NCI-H2171 (cell line): ENCODE data around the gene MOBP.

Experiments
- DNase-seq: peaks from one replicate; lab custom pipeline; 2025; lab: John Stamatoyannopoulos, UW

MOBP gene

DNA sequence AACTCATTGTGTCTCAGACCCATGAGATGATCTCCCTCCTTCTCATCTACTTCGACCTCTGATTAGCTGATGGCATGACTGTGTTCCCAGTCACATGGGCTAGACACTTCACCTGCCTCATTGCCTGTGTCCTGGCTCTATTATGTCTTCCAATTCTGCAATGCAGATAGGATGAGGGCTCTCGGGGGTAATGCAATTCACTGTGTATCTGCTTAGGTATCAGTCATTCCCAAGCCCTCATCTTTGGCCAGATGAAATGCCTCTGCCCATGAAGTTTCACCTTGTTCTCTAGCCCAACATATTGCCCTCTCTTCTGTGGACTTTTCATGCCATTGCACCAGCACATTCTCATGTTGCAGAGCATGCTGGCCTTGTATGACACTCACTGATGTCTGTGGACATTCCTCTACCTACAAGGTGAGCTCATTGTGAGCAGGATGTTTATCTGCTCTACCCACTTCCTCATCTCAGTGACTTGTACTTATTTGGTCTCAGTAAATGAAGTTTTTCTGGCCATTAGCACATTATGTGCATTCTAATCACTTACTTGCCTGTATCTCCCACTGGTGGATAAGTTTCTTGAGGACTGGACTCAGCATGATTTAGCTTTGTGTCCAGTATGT is 32.3 kb downstream of the MOBP start:
- DNase-seq = no peak

DNA sequence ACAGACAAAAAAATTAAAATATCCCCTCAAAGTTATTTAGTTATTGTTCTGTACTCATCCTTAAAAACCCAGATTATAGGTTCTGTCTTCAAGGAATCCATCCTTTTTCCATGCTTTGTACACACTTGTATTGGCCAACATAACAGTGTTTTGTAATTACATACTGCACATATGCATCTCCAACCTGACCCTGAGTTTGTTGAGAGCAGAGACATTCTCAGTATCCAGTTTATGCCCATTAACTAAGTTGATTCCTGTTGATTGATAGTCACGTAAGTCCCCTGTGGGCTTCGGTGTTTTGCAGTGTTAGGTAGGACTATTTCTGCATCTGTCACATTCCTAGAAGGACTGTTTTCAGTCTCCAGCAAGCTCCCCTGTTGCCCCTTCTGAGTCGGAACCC is 33.6 kb downstream of the MOBP start:
- DNase-seq = no peak

DNA sequence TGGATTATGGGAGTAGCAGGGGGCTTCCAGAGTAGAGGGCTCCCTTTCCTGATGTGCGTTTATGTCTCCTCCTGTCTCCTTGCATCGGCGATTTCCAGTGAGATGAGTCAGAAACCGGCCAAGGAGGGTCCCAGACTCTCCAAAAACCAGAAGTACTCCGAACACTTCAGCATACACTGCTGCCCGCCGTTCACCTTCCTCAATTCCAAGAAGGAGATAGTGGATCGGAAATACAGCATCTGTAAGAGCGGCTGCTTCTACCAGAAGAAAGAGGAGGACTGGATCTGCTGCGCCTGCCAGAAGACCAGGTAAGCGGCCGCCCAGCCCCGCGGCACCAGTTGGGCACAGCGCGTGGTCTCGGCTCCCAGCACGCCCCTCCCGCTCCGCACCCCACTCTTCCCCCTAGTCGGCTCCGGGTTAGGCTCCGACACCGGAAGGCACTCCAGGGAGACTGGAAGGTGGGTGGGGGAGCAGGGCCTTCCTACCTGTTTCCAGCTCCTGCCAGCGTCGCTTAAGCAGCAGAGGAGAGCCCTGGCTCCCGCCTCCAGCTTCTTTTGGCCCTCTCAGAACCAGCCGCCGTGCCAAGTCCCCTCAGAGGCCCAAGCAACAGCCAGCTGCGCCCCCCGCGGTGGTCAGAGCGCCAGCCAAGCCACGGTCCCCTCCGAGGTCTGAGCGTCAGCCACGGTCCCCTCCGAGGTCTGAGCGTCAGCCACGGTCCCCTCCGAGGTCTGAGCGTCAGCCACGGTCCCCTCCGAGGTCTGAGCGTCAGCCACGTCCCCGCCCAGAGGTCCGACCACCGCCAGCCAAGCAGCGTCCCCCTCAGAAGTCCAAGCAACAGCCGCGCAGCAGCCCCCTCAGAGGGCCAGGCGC is 34.7 kb downstream of the MOBP start:
- DNase-seq = no peak

DNA sequence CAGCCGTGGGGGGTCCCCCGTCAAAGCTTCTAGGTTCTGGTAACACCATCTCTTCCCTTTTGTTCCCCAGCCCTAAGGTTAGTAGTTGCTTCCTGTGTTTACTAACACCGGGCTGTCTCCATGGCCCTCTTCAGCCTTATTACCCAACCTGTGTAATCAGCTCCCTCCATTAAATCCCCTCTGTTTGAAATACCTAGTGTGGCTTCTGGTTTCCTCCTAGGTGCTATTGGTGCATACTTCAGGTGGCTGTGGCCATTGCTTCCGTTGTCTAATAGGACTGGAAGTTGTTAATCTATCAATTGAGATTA is 35.3 kb downstream of the MOBP start:
- DNase-seq = no peak

DNA sequence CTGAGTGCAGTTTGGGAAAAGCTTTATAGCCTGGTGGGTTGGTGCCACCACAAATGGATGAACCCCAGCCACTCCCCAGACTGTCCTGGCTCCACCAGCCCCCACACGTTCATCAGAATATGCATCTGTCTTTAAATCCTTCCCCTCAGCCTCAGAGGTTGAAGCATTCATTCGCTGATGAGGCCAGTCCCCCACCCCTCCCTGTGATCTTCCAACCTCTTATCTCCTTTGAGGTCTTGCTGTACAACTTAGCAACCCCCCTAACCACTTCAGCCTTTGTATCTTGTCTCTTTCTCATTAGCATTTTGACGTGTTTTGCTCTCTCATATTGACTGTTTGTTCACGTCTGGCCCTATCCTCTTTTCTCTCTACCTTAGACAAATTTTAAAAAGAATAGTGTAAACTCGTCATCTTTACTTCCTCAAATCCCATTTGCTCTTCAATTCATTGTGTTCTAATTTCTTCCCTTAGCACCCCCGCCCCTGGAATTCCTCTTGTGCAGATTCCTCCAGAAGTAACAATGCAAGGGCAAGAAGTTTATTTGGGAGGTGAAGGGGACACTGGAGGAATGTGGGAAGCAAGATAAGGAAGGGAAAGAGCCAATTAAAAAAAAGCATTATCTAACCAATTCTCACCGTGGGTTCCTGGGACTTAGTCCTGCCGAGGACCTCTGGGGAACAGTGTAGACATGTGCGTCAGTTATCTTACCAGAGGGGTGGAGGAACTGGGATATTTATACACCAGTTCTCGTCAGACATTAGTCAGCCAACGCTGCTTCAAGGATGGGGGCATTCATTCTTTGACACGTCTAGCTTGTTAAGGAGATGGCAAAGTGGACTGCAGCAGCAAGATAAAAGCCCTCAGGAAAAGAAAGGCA is 38.6 kb downstream of the MOBP start:
- DNase-seq = no peak

DNA sequence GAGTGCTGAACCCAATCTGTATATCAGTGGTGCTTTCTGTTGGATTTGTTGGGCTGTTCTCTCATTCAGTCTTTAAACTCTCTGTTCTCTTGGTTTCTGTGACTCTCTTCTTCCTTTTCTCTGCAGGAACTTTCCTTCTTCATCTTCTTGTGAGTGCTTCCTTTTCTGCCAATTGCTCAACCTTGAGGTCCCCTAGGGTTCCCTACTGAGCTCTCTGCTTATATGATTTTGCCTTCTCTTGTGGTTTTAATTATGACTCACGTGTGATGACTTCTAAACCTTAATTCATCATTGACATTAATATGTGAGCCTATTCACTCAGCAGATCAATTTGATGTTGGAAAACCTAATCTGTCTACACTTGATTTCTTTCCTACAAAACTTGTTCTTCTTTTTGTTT is 39.4 kb downstream of the MOBP start:
- DNase-seq = no peak

DNA sequence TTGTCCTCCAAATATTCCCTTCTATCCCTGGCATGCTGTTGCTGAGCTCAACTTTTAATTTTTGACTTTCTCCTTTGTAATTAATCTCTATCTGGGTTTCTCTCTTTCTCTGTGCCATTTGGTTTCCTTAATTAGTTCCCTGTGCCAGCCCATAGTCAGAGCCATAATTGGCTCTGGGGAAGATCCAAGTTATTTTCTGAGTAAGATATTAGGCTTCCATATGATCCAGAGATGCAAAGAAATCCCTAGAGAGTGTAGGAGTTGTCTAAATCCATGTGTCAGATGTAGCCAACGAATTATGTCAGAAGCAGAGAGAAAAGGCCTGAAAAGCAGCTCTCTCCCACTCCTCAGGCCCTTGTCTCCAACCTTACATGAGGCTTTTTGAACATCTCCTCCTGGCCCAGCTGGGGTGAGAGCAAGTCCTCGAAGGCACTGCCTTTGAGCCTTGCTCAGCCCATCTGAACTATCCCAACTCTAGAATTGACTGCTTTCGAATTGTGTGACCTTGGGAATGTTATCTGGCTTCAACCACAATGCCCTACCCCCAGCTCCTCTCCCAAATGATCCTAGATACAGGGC is 46.4 kb downstream of the MOBP start:
- DNase-seq = no peak

DNA sequence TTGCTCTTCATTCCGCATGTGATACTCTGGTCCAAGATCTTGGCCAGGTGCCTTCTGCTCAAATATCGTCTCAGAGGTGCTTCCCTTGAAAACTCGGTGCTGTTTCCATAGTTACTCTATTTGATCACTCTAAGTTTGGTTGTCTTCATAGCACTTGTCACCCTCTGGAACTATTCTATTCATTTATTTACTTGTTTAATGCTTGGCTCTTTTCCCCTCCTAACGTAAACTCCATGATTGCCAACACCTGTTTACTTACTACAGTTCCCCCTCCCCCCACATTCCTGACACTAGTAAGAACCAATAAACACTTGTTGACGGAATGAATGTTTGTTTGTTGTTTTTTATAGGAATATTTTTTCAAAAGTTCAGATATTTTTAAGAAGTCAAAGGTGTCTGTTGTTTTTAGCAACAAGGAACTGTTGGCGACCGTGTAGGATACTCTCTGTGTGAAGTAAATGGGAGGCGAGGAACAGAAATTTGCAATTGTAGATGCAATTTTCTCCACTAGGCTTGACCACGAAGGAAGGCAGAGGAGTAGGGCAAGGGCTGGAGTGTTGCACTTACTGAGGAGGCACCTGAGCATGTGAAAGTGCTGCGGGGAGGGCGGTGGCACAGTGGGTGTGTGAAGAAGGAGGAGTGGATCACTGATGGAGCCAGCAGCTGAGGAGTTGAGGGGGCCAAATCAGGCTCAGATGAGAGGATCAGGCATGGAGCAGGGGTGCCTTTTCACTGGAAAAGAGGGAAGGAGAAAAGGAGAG is 48.4 kb downstream of the MOBP start:
- no peak for DNase-seq

DNA sequence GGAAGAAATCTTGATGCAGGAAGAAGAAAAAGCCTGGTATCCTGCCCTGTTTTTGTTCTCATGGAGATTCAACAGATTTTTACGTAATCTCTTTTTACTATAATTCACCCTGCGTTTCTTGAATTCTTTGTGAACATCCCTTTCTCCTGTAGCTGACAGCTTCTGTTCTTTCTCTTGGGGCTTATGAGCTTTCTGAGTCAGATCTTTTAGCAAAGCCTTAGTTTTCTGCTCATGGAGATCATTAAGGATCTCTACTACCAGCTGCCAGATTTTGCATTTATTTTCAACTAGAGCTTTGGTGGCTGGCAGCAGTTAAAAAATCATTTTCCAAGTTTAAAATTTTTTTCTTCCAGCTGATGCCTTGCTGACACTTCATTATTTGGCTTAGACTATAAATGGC is 51.6 kb downstream of the MOBP start:
- no peak for DNase-seq

DNA sequence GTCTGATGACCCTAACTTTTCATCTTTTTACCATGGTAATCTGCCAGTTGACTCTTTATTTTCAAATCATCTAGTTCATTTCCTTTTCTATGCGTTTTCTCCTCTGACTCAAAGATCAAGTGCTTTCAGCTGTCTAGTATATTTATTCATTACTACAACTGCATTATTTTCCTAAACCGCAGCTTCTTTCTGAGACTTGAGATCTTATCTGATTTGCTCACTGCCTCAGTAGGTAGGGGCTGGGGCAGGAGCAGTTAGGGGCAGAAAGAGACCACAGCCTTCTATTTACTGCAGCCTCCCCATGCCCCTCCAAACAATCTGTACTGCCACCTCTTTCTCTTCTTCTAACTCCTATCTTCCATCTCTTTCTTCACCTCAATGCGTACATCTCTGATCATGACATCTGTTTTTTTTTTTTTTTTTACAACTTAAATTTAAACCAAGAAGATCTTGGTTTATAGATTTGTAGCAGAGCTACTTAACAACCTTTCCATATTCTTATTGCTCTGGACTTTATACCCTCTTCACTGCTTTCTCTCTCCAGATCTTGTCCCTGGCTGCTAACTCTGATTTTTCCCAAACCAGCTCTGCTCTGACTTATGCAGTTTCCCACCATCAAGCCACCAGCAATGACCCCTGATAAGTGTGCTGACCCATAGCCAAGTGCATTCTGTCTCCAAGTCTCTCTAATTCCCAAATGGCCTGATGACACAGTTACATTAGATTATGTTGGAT is 52.2 kb downstream of the MOBP start:
- DNase-seq = no peak

DNA sequence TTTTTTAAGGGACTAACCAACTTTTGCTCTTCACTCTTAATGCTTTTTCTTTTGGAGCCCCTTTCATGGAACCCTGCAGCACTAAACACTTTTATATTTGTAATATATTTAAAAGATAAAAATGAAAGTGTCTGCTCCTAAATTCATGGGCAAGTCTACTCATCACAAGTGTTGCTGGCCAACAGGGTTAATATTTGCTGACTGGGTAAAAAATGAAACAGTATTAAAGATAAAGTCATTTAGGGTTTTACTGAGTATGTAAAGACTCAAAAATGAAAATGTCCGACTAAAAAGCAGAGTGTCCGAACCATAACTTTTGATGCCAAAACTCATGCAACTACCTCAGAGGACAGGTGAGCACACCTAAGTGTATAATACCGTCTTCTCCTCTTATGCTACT is 54.0 kb downstream of the MOBP start:
- no peak for DNase-seq

DNA sequence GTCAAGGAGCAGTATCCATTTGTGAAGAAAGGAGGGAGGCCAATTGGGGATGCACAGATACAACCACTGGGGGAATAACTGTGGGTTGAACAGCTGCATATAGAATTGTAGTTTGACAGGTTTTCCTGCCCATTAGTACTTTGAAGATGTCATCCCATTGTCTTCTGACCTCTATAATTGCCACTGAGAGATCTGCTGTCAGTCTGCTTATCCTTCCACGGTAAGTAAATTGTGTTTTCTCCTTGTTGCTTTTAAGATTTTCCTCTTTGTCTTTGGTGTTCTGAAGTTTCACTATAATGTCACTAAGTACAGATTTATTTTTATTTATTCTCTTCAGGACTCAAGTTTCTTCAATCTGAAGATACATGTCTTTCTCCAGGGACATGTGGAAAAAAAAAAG is 56.6 kb downstream of the MOBP start:
- DNase-seq = no peak

DNA sequence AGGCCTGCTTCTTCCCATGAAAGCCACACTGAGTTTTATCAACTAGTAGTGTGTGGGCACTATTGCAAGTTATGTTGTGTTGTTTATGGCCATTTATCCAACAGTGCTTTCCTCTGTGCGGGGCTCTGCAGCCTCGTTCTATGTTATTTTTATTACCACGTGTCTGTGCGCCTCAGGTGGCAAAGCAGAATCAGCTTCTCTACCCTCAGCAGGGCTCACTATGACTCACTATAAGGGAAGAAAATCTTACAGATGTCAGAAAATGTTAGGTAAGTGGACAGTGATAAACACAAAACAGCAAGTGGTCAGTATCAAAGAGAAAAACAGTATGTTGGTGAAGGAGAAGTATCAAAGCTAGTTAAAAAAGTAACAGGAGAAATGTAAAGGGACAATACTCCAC is 61.4 kb downstream of the MOBP start:
- no peak for DNase-seq

DNA sequence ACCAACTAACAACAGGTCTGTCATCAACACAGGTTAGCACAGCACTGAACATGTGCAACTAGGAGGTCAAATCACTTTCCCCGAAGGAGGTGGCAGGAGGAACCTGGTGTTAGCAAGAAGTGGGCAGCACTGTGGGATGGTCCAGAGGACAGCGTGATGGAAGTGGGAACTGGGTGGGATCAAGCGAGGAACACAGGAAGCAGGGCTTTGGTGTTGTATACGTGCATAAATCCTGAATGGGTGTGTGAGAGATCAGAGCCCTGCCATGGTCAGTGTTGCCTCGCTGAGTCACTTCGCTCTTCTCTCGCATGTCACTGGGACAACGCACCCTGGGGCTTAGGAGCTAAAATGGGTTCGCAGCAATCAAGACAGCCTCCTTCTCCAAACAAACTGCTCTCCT is 62.1 kb downstream of the MOBP start:
- no peak for DNase-seq

DNA sequence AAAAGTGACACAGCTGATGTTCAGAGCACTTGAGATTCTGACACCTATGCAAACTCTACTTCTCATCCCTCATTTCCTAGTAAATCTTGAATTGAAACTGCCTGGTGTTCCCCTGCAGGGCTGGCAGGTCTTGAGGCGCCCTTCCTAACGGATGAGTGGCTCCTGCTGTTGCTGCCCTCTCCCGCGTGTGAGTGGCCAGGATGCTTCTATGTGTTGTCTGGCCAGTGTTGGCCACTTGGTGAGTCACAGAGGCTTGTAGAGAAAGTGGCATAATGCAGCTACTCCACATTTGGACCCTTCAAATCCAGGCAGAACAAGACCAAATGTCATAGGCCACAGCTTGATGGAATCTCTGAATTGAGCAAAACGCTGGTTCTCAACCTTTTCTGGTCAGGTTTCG is 63.6 kb downstream of the MOBP start:
- no peak for DNase-seq

DNA sequence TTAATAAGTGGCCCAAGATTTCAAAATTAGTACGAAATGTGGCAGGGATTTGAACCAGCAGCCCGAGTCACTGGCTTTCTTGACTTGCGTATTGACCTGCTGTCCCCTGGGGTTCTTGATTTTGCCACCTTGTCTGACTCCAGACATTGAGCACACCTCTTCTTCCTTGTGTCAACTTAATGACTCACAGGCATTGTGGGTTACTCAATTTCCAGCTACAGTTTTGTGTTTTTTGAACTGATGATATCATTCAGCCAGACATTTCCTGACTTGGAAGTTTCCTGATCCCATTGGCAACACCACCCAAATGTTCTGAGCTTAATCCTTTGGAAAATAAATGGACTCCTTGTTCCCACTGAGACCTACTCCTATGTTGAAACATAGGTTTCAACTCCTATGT is 64.2 kb downstream of the MOBP start:
- no peak for DNase-seq

DNA sequence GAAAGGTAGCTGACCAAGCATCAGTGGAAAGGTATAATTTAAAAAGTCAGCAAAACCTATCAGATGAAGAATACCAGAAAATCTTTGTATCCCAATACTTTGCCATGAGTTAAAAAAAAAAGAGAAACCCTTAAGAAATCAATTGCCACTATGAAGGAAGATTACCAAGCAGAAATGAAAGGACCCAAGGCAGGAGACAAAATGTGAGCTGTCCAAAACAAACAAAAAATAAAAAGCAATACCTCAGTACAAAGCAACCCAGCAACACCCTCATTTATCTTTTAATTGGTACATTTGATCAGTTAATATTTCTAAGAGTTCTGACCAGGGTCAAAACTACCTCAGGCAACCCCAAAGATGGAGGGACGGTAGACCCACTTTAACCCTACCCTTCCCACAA is 65.3 kb downstream of the MOBP start:
- DNase-seq = no peak

DNA sequence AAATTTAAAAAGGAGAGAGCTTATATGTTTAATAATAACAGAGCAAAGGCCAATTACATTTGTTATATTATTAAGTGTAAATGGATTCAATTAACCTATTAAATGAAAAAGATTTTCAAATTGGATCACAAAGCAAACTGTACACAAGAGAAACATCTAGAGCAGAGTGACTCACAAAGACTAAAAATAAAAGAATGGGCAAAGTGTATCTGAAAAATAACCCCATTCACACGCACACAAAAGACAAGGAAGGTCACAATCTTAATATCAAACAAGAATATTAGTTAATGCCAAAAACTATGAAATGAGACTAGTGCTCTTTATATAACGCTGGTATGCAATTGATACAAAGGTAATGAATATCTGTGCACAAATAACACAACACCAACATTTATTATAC is 65.7 kb downstream of the MOBP start:
- no peak for DNase-seq

DNA sequence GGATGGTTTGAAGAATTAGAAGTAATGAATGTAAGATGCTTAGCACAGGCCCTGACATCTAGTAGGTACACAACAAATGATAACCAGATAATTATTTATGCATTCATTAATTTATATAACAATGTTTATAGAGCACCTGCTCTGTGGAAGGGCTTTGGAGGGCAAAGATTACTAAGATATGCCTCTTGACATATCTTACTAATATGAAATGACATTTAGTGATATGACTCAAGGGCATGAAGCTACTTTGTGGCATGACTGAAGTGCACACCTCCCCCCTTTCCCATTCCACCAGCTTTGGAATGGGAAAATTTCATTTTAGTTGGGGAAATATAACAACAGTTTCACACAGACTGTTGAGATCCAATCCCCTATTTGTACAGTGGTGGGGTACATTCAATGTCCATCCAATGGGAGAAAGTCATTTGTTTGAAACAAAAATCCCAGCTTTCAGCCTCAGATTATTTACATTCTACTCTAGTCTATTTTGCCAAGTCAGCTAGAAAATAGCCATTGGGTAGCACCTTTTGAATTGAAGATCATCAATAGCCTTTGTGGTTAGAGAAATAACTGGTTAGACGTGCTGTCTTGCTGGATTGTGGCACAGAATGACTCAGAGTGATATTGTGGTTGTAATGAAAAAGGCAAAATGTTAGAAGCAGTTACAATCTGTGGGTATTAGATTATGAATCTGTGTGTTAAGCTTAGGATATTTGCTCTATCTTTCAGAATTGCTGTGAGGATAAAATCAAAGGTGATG is 72.9 kb downstream of the MOBP start:
- no peak for DNase-seq

DNA sequence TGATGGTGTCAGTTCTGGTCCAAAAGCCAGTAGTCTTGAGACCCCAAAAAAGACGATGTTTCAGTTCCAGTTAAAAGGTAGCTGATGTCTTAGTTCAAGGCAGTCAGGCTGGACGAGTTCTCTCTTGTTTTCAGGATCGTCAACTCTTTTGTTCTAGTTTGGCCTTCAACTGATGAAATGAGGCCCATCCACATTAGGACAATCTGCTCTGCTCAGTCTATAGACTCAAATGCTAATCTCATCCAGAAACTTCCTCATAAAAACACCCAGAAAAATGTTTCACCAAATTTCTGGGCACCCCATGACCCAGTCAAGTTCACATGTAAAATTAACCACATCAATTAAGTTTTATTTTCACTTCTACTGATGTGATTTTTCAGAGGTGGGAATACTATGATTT is 74.0 kb downstream of the MOBP start:
- no peak for DNase-seq
